Measurements from ENCODE around the gene TEX2.

GRCh38 chr17:64182325-64183012 is 80.6 kb downstream of the TEX2 start:
- TF ChIP-seq ZNF281 (CRISPR knock-in tag; IDR thresholded peaks at IDR 0.05) (no peak), SP1 (CRISPR knock-in tag; conservative IDR thresholded peaks at IDR 0.05) (no peak), CTCF (IDR thresholded peaks at IDR 0.05) (no peak), ZNF138 (CRISPR knock-in tag; conservative IDR thresholded peaks at IDR 0.05) (no peak), USF2 (CRISPR knock-in tag; IDR thresholded peaks at IDR 0.05) (no peak), HMGA2 (CRISPR knock-in tag; IDR thresholded peaks at IDR 0.05) (no peak), ZNF425 (CRISPR knock-in tag; conservative IDR thresholded peaks at IDR 0.05) (no peak), CDX4 (CRISPR knock-in tag; IDR thresholded peaks at IDR 0.05; ENCODE audit: borderline replicate concordance) (no peak)

All from WTC11 (cell line).